Measurements from ENCODE around the gene MIOS.

MIOS gene

DNA sequence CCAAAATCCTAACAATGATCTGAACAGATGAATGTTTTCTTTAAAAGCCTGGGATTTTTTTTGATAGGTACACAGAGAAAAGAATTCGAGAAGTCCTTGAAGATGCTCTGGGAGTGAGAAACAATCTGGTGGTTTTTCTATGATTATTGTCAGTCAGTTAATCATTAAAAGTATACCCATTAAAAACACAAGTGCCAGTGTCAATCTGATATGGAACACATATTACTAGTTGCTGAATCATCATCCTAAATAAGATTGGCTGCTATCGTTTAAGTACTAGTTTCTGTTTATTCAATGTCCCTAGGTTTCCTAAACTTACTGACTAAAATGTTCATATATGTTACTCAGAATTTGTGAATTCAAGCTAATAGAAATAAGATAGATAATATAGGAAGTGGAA, 47.2 kb upstream of the MIOS start:
- Histone ChIP-seq H3K9ac (ENCODE audit: low read depth, low read length, poor library complexity, severe bottlenecking) (no peak overlapping the region), H3K36me3 (ENCODE audit: insufficient read depth, low read length) (no peaks in the 10 kb centered on the region), H3K9me3 (ENCODE audit: insufficient read depth, low read depth, low read length) (no peaks in the 10 kb centered on the region), H3F3A (ENCODE audit: low read depth) (no peaks in the 10 kb centered on the region), H3K4me3 (ENCODE audit: low read length, poor library complexity, severe bottlenecking) (no peak overlapping the region), H2AFZ (ENCODE audit: low read length) (no peak overlapping the region), H4K20me1 (ENCODE audit: insufficient read depth, low read length, poor library complexity, severe bottlenecking) (no peaks in the 10 kb centered on the region), H3K4me2 (ENCODE audit: low read depth, low read length, poor library complexity, severe bottlenecking) (no peak overlapping the region), H3K79me2 (ENCODE audit: insufficient read depth, low read length) (no peaks in the 10 kb centered on the region), H3K4me1 (ENCODE audit: insufficient read depth, low read length, poor library complexity, severe bottlenecking) (peaks cover 10% of the 10 kb centered on the region), H3K9me2 (replicated peaks; ENCODE audit: low read depth, low read length) (no peaks in the 10 kb centered on the region), H3K27me3 (ENCODE audit: insufficient read depth, low read length, poor library complexity, severe bottlenecking) (no peaks in the 10 kb centered on the region)
- TF ChIP-seq EZH2phosphoT487 (IDR thresholded peaks at IDR 0.05; ENCODE audit: borderline replicate concordance) = no peak
- TF ChIP-seq, protein P1, sequence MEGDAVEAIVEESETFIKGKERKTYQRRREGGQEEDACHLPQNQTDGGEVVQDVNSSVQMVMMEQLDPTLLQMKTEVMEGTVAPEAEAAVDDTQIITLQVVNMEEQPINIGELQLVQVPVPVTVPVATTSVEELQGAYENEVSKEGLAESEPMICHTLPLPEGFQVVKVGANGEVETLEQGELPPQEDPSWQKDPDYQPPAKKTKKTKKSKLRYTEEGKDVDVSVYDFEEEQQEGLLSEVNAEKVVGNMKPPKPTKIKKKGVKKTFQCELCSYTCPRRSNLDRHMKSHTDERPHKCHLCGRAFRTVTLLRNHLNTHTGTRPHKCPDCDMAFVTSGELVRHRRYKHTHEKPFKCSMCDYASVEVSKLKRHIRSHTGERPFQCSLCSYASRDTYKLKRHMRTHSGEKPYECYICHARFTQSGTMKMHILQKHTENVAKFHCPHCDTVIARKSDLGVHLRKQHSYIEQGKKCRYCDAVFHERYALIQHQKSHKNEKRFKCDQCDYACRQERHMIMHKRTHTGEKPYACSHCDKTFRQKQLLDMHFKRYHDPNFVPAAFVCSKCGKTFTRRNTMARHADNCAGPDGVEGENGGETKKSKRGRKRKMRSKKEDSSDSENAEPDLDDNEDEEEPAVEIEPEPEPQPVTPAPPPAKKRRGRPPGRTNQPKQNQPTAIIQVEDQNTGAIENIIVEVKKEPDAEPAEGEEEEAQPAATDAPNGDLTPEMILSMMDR (conservative IDR thresholded peaks at IDR 0.05; ENCODE audit: low read length) = no peak

DNA sequence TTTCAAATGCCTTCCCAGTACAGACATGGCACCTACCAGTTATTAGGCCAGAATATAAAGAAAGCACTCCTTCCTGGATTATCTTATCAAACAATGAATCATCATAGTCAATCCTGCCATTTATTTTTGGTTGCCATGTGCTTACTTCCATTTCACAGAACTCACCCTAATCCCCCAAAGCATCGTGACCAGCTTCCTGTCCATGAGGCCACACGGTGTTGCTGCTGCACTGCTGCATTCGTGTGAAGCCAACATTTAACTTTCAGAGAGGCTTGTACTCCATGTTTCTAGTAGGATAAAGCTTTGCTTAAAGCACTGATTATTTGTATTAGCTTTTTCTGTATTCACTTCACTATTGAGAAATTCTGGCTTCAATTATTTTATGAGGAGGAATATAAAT, 45.4 kb upstream of the MIOS start:
- Histone ChIP-seq H4K20me1 (ENCODE audit: insufficient read depth, low read length, poor library complexity, severe bottlenecking) (no peaks in the 10 kb centered on the region), H3K79me2 (ENCODE audit: insufficient read depth, low read length) (no peaks in the 10 kb centered on the region), H3K4me3 (ENCODE audit: low read length, poor library complexity, severe bottlenecking) (no peak overlapping the region), H3K9me2 (replicated peaks; ENCODE audit: low read depth, low read length) (no peaks in the 10 kb centered on the region), H3K9me3 (ENCODE audit: insufficient read depth, low read depth, low read length) (no peaks in the 10 kb centered on the region), H3F3A (ENCODE audit: low read depth) (no peaks in the 10 kb centered on the region), H3K4me1 (ENCODE audit: insufficient read depth, low read length, poor library complexity, severe bottlenecking) (peaks cover 10% of the 10 kb centered on the region), H2AFZ (ENCODE audit: low read length) (peak overlapping the region; percentile 63), H3K36me3 (ENCODE audit: insufficient read depth, low read length) (no peaks in the 10 kb centered on the region), H3K9ac (ENCODE audit: low read depth, low read length, poor library complexity, severe bottlenecking) (no peak overlapping the region), H3K27me3 (ENCODE audit: insufficient read depth, low read length, poor library complexity, severe bottlenecking) (no peaks in the 10 kb centered on the region), H3K4me2 (ENCODE audit: low read depth, low read length, poor library complexity, severe bottlenecking) (no peak overlapping the region)
- TF ChIP-seq, protein P1 (conservative IDR thresholded peaks at IDR 0.05; ENCODE audit: low read length) = peak; percentile 28
- TF ChIP-seq EZH2phosphoT487 (IDR thresholded peaks at IDR 0.05; ENCODE audit: borderline replicate concordance) = no peak

DNA sequence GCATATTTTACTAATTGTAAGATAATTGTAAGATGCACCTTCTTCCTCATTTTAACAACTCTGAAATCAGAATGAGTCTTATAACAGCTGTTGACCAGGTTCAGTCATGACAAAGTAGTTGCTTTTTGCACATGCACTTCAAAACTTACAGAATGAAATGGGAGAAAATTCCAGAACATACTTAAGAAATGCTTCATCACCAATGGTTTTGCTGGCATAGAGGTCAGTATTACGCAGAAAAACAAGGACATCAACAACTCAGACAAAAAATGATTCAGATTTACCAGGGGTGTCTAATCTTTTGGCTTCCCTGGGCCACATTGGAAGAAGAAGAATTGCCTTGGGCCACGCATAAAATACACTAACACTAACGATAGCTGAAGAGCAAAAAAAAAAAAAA, 44.3 kb upstream of the MIOS start:
- no peaks in the 10 kb centered on the region for H3K9me3 ChIP-seq (ENCODE audit: insufficient read depth, low read depth, low read length)
- no peaks in the 10 kb centered on the region for H3K27me3 ChIP-seq (ENCODE audit: insufficient read depth, low read length, poor library complexity, severe bottlenecking)
- peaks cover 10% of the 10 kb centered on the region for H3K4me1 ChIP-seq (ENCODE audit: insufficient read depth, low read length, poor library complexity, severe bottlenecking)
- no peak overlapping the region for H2AFZ ChIP-seq (ENCODE audit: low read length)
- no peak overlapping the region for H3K9ac ChIP-seq (ENCODE audit: low read depth, low read length, poor library complexity, severe bottlenecking)
- H3K79me2 ChIP-seq (ENCODE audit: insufficient read depth, low read length) = no peaks in the 10 kb centered on the region
- H4K20me1 ChIP-seq (ENCODE audit: insufficient read depth, low read length, poor library complexity, severe bottlenecking) = no peaks in the 10 kb centered on the region
- TF ChIP-seq, protein P1 (conservative IDR thresholded peaks at IDR 0.05; ENCODE audit: low read length) = no peak
- no peak for TF ChIP-seq EZH2phosphoT487 (IDR thresholded peaks at IDR 0.05; ENCODE audit: borderline replicate concordance)
- H3K9me2 ChIP-seq (replicated peaks; ENCODE audit: low read depth, low read length) = no peaks in the 10 kb centered on the region
- no peaks in the 10 kb centered on the region for H3F3A ChIP-seq (ENCODE audit: low read depth)
- H3K4me3 ChIP-seq (ENCODE audit: low read length, poor library complexity, severe bottlenecking) = no peak overlapping the region
- H3K36me3 ChIP-seq (ENCODE audit: insufficient read depth, low read length) = no peaks in the 10 kb centered on the region
- no peak overlapping the region for H3K4me2 ChIP-seq (ENCODE audit: low read depth, low read length, poor library complexity, severe bottlenecking)
